Activated gamma-delta T cell treated with anti-CD3 and anti-CD28 coated beads, Interleukin-2, amount 50 U/mL, for 16 hours (primary cell): ENCODE measurements around the gene SBF2.

Source experiments
- DNase-seq: peaks from one replicate; pipeline ENCODE4 v3.0.0-alpha.2; 2020; ENCODE audit warnings: low read depth

The SBF2 gene

DNA sequence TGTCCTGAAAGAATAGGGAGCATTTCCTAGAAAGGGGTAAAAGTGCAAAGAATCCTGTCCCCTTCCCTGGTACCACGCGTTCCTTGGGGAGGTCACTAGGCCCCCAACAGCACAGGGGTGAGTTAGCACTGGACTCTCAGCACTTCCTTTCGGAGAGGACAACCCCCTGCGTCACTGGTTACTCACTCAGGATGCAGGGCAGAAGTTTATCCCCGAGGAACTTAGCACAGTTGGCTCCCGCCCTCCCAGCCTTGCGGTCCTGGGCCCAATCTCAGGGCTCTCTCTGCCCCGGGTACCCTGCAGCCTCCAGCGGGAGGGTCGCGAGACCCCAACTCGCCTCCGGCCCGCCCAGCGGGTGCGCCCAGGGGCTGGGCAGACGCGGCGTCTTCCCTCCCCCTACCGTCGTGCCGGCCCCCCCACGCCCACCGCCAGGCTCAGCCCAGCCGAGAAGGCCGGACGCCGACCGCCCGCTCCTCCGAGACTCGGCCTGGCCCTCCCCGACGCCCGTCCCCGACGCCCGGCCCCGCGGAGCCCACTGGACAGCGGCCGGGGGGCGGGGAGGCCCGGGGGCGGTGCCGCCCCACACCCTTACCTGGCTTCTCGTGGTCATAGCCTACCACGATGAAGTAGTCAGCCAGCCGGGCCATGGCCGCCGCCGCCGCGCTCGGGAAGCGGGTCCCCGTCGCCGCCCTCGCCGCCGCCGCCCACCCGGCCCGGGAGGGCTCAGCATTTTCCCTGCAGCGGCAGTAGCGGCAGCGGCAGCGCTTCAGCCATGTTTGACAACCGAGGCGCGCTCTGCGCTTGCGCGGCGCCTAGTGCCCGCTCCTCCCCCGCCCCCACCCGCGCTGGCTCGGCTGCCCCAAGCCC, at the start of gene SBF2:
TSS of gene SBF2 (minus strand) at position 797 of the 867 bp plus-strand sequence. CDS start at position 647, 150 bp downstream.
- peak; percentile 61 for DNase-seq

GRCh38 chr11:10338287-10338686, 44.3 kb upstream of the SBF2 start:
- DNase-seq: no peak

GRCh38 chr11:10333490-10333889, 39.5 kb upstream of the SBF2 start:
- DNase-seq: no peak

GRCh38 chr11:10331548-10332289, 37.7 kb upstream of the SBF2 start:
- no peak for DNase-seq

DNA sequence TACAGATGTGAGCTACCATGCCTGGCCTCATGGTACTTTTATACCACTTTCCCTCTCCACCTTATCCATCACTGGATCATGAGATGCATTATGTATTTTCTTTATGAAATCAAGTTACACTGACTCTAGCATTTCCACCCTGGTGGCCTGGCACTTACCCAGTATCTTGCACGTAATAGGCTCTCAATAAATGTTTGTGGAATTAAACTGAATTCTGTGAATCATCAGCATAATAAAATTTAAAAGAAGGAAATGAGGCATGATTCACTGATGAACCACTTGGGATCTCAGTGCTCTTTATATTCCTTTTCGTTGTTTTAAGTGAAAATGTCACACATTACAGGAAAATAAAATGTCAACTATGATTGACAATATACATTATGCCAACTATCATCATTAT, 35.9 kb upstream of the SBF2 start:
- DNase-seq: no peak

DNA sequence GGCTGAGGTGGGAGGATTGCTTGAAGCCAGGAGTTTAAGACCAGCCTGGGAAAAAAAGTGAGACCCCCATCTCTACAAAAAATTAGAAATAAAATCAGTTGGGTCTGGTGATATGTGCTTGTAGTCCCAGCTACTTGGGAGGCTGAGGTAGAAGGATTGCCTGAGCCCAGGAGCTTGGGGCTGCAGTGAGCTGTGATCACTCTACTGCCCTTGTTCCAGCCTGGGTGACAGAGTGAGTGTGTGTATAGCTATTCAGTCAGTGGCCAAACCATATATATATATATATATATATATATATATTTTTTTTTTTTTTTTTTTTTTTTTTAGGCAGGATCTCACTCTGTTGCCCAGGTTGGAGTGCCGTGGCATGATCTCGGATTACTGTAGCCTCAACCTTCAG, 35.3 kb upstream of the SBF2 start:
- DNase-seq: no peak

DNA sequence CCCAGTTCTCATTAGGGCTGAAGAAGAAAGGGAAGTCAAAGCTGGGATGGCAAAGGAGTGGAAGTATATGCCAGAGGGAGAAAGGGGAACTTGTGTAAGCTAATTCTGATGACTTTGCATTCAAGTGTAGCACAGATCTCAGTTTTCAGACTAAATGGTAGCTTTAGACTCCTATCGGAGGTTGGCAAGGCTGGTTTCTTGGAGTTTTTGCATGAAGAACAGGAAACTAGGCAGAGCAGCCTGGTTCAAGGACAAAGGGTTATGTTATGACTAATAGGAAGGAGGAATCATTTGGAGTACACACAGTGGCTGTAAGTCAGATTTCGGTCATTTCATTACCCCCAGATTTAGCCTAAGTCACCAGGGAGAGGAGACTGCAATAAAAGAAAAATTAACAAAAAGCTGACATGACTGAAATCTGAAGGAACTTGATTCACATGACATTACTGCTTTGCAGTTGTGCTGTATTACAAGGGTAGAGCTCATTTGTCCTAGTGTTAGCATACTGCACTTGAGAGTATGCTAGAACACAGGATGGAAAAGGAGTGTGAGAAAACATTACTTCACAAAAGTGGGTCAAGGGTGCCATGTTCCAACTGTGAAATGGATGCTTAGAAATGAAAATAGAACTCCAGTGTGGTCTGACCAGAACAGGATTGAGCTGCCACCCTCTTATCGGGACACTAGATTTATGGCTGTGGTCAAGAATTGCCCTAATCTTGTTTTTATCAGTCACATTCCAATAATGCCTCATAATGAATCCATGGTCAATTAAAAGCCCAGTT, 34.5 kb upstream of the SBF2 start:
- no peak for DNase-seq

- no peak for DNase-seq
Measured at GRCh38 chr11:10327254-10327653, 33.2 kb upstream of the SBF2 start.

DNA sequence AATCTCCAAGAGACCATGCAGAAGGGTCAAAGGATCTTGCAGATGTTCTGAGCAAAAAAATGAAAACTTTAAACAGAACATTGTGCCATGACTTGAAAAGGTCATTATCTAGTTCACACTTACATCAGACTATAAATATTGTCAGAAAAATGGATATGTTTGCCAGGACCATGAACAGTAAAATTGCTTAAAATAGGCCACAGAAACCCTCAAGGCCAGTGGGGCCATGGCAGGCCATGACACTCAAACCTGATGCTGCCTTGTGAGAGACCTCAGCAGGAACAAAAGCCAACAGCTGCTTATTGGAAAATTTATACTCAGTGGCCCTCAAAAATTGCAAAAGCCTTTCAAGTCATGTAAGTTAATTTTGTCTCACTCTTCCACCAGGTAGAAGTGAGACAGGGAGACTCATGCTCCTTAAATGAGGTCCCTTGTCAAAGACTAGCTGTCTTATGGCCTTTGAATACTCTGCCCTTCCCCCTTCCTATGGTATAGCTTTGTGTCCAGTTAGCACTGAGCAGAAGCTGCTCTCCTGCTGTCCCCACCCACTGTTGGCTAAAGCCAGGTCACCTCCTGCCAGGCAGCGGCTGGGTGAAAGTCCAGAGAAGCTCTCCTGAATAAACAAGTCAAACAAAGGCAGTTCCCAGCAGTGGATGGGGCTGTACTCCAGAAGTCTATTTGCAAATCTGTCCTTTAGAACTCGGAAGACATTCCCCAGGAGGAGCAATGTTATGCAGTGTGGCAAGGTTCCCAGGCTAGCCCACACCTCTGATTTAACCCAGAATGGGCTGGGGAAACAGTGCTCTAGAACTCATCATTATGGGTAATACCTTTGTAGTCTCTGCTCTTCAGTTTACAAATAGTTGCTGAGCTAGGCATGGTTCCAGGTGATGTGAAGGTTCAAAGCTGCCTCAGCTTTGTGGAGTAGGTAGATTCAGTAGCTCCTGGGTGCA, 32.3 kb upstream of the SBF2 start:
- no peak for DNase-seq

DNA sequence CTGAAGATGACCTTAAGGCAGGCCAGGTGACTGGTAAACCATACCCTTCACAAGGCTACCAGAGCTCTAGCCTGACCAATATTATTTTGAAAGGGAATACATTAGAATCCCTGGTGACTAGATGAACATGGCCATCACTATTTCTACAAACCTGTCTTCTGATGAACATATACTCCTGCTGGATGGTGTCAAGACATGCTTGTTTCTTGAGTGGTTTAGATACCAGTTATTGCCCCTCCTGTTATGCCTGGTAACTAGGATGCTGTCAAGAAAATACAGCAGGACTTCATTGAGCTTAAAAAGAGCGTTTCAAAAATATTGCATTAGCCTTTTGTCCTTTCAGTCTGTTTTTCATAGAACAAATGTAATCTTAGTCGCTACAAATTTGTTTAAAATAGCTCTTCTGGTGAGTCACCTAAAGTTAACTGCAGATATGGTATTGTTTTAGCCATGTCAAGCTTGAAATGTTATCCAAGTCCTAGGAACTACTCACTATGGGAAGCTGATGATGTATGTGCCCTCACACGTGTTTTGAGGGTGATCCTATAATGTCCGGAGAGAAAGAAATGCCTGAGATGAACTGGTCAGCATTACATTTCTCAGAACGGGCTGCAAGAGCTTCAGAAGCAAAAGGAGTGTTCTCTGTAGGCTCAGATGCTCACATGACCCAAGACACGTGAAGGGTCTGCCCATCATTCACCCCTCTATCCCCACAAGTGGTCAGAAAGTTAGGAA, 31.4 kb upstream of the SBF2 start:
- DNase-seq: no peak

DNA sequence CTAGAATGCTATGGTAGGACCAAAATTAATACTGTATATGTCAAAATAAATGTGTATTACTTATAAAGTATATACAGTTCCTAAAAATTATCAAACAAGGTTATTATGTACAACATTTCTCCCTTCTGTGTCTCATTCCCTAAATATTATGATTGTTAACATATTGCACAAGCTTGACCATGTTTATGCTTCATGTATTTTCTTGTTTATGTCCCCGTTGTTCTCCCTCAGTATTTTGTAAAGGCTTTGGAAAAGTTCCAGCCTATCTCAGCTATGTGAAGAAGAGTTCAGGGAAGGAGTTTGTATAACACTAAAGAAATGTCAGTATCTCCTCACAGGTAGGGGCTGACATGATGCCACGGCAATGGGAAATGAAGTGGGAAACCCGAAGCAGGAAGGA, 30.5 kb upstream of the SBF2 start:
- no peak for DNase-seq

DNA sequence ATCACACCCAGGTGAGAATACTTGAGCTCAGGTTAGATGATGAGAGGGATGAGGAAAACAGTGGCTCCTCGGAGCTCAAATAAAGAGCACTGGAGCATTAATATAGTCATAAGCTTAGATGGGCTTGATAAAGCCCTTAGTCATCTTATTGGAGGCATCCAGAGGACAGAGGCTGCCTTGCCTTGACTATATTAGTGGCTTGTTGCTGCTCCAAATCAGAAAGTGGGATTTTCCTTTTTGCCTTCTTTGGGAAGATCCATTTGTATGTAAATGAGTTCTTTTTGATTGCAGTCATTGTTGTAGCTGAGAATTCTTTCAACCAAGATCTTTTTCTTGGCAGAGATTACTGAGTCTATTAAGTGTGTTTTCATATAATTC, 29.8 kb upstream of the SBF2 start:
- no peak for DNase-seq

GRCh38 chr11:10322830-10323792, 29.1 kb upstream of the SBF2 start:
- DNase-seq: peak; percentile 26

DNA sequence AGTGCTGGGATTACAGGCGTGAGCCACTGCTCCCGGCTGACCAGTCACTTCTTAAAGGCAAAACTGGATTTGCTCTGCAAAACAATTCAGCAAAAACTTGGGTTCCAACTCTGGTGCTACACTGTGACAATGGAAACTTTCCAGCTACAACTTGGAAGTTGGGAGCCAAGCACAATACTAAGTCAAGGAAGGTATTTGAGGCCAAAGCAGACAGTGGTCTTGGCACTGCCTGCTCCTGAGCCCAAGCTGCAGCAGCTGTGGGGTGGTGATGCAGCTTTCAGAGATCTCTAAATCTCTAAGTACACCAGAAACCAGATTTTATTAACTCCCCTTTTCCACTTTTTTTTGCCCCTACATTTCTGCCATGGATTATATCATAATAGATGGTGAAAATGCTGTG, 28.4 kb upstream of the SBF2 start:
- DNase-seq: no peak

DNA sequence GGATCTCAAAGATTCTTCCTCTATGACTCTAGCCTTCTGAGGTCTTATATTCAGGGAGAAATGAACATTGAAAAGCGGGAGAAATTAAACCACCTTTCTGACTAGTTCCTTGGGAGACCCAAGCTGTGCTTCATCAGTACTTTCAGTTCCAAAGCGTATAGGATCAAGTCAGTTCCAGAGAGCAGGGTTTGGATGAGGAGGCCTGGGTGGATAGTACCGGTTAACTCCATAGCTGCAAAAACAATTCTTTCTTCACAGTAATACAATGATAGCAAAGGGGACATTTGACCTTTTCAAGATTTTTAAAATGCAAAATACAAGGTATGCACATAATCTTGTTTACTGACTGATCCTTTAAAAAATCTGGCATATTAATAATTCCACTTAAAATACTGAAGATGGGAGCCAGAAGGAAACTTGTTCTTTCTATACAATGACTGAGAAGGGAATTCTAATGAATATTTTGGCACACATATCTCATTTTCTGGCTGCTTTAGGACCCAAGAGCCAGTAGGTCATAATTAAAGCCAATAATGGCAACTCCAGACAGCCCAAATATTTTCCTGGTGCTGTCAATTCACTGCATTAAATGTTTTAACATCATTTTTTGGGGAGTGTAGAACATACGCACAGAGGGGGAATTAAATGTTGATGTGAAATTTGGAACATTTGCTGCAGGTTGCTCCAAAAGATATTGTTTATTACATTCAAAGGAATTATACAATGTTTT, 26.9 kb upstream of the SBF2 start:
- DNase-seq: no peak

GRCh38 chr11:10319702-10320558, 25.9 kb upstream of the SBF2 start:
- no peak for DNase-seq

DNA sequence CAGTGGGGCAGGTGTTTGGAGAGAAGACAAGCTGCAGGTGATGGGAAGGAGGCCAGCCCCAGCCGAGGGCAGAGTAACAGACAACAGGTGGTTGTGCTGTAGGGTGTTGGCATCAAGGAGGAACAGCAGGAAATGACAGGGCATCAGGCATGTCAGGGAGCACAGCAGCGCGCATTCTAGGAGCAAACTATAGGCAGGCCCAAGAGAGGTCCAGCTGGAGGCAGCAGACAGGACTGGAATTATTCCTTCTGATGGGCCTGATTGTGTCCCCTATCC, 24.4 kb upstream of the SBF2 start:
- DNase-seq: no peak
